NB4 (cell line): Measurements from ENCODE around the gene PCDH12.

Experiments used
- DNase-seq: peaks from one replicate; pipeline ENCODE4 v3.0.0; 2010; ENCODE audit warnings: low read depth
- H3K4me3 ChIP-seq: one replicate; pipeline ENCODE4 v1.5.1; 2011; ENCODE audit warnings: mild to moderate bottlenecking, low read depth, low read length, moderate library complexity
- CTCF ChIP-seq: IDR thresholded peaks from one replicate; pipeline ENCODE4 v1.5.1; 2012; ENCODE audit warnings: low read depth, low read length
- MAX ChIP-seq: IDR thresholded peaks from 2 replicates; pipeline ENCODE4 v1.6.1; 2011; ENCODE audit warnings: low read depth, low read length
- MYC ChIP-seq: IDR thresholded peaks from 2 replicates; pipeline ENCODE4 v1.6.1; 2011; ENCODE audit warnings: low read depth, low read length
- POLR2A ChIP-seq: IDR thresholded peaks from 2 replicates; pipeline ENCODE4 v1.6.1; 2011; ENCODE audit warnings: mild to moderate bottlenecking; ENCODE audit not compliant: insufficient read length; ENCODE audit errors: extremely low read depth

Gene PCDH12

GRCh38 chr5:141968914-141969608 lies 11.1 kb upstream of the PCDH12 start, which contains the start of gene RNF14:
RNF14 (plus strand) TSS chr5:141969105; CDS start chr5:141973589, 4,484 bp downstream.
- peak; percentile 97 for DNase-seq
- H3K4me3 ChIP-seq: peak within 1 kb of the TSS; percentile 88
- TF ChIP-seq MAX (peak; percentile 58), CTCF (peak; percentile 37), POLR2A (peak; percentile 66), MYC (no peak; the same call in 1 of the 2 replicates)

- no peak for DNase-seq
- no peak for TF ChIP-seq CTCF
- TF ChIP-seq POLR2A: no peak
- no peak for TF ChIP-seq MAX
- TF ChIP-seq MYC: no peak
- H3K4me3 ChIP-seq: no peak overlapping the region
Observed at GRCh38 chr5:141966963-141967333, 8.9 kb upstream of the PCDH12 start.

- no peak for DNase-seq
- TF ChIP-seq MYC (no peak), CTCF (no peak), MAX (no peak), POLR2A (no peak)
- no peak overlapping the region for H3K4me3 ChIP-seq
Observed at GRCh38 chr5:141966275-141966962, 8.4 kb upstream of the PCDH12 start.

- TF ChIP-seq MAX (no peak), CTCF (no peak), POLR2A (no peak), MYC (no peak)
- H3K4me3 ChIP-seq: no peak overlapping the region
- no peak for DNase-seq
Observed at GRCh38 chr5:141965071-141965470, 7.1 kb upstream of the PCDH12 start.

GRCh38 chr5:141963701-141964100 lies 5.7 kb upstream of the PCDH12 start:
- TF ChIP-seq POLR2A (no peak), MYC (no peak), MAX (no peak), CTCF (no peak)
- DNase-seq: no peak
- no peak overlapping the region for H3K4me3 ChIP-seq
